Breast epithelium (tissue), 4 donors: Measurements from ENCODE around the gene PTGR2. TPM values are rescaled to one million over a fixed set of nuclear protein-coding genes. Genes with fewer than 3 reads are reported as not detected.
A peak's percentile ranks its signal among the peaks of the same experiment; 100 is the strongest.
"Not testable (repeated sequence)": the region's sequence is repeated elsewhere in the genome, so short reads cannot be mapped to it uniquely, and the experiment has no call there.

Experiments used
- DNase-seq, 2 donors: peaks; one replicate each; pipeline ENCODE4 v3.0.0-alpha.2; 2019; ENCODE audit warnings: low spot score in 2 of 2
- H3K27ac ChIP-seq, 2 donors: fragments of 200-600 bp; sonication (generic) in 1 of 2; one replicate each; pipeline ENCODE4 v1.5.1; 2016 to 2019; ENCODE audit warnings: mild to moderate bottlenecking in 1 of 2
- H3K27me3 ChIP-seq, 2 donors: fragments of 200-600 bp; sonication (generic) in 1 of 2; one replicate each; pipeline versions ENCODE4 v1.5.1 to v1.6.0; 2017 to 2019; ENCODE audit warnings: control low read depth in 1 of 2, mild to moderate bottlenecking in 1 of 2
- H3K36me3 ChIP-seq: fragments of 200-600 bp; one replicate; pipeline ENCODE4 v1.5.1; 2019
- H3K4me1 ChIP-seq, 2 donors: fragments of 200-600 bp; sonication (generic); one replicate each; pipeline ENCODE4 v1.5.1; 2016 to 2019; ENCODE audit warnings: control low read depth in 1 of 2
- H3K4me3 ChIP-seq, 3 donors: fragments of 200-600 bp; sonication (generic); 1 replicate in 2 of 3; 2 replicates in 1 of 3; pipeline ENCODE4 v1.5.1; 2016 to 2019; ENCODE audit warnings: mild to moderate bottlenecking in 3 of 3, moderate library complexity in 2 of 3
- H3K9me3 ChIP-seq, 2 donors: fragments of 200-600 bp; sonication (generic) in 1 of 2; one replicate each; pipeline ENCODE4 v1.5.1; 2016 to 2019; ENCODE audit warnings: control low read depth in 1 of 2
- POLR2A ChIP-seq: fragments of 450-650 bp; IDR thresholded peaks from one replicate; pipeline ENCODE4 v1.6.1; 2016; ENCODE audit warnings: antibody characterized with exemption, mild to moderate bottlenecking, moderate library complexity
- POLR2AphosphoS5 ChIP-seq, 3 donors: sonication (generic); formaldehyde crosslinking; IDR thresholded peaks; one replicate each; pipeline ENCODE4 v1.6.1; 2017; ENCODE audit warnings: antibody characterized with exemption in 3 of 3
- intact Hi-C: fragments of 100-400 bp; cut with DNase I; formaldehyde crosslinking; loops from one replicate; pipeline ENCODE4 v1.15.1; 2023; ENCODE audit warnings: low total_unique reads
- total RNA-seq, 3 donors: library from RNA; depleted of rRNA; stranded (reverse); fragments of >200 nt; gene quantifications; one replicate each; pipeline ENCODE4 v1.1.0, GENCODE V29; 2016
- TF ChIP-seq, protein P1 (sequence below), 3 donors: fragments of 450-650 bp; IDR thresholded peaks; one replicate each; pipeline ENCODE4 v1.5.1; 2016 to 2017; ENCODE audit warnings: antibody characterized with exemption in 3 of 3, mild to moderate bottlenecking in 3 of 3, moderate library complexity in 3 of 3

PTGR2 gene
- total RNA-seq, 3 donors from 2014 or later = 11.5 to 14.6 (median 12.3) TPM

- no peaks in the 10 kb centered on the region for H3K36me3 ChIP-seq
- no peak for DNase-seq
- H3K27me3 ChIP-seq = no peaks in the 10 kb centered on the region
- H3K4me3 ChIP-seq = no peak overlapping the region
- intact Hi-C loops = no loop called here
- no peaks in the 10 kb centered on the region for H3K4me1 ChIP-seq
- no peak overlapping the region for H3K27ac ChIP-seq
- TF ChIP-seq, protein P1, sequence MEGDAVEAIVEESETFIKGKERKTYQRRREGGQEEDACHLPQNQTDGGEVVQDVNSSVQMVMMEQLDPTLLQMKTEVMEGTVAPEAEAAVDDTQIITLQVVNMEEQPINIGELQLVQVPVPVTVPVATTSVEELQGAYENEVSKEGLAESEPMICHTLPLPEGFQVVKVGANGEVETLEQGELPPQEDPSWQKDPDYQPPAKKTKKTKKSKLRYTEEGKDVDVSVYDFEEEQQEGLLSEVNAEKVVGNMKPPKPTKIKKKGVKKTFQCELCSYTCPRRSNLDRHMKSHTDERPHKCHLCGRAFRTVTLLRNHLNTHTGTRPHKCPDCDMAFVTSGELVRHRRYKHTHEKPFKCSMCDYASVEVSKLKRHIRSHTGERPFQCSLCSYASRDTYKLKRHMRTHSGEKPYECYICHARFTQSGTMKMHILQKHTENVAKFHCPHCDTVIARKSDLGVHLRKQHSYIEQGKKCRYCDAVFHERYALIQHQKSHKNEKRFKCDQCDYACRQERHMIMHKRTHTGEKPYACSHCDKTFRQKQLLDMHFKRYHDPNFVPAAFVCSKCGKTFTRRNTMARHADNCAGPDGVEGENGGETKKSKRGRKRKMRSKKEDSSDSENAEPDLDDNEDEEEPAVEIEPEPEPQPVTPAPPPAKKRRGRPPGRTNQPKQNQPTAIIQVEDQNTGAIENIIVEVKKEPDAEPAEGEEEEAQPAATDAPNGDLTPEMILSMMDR (IDR thresholded peaks at IDR 0.05) = no peak
- no peak for TF ChIP-seq POLR2A
- TF ChIP-seq POLR2AphosphoS5 (IDR thresholded peaks at IDR 0.05) = no peak
- H3K9me3 ChIP-seq = no peaks in the 10 kb centered on the region
Measured at GRCh38 chr14:73824536-73824935, 27.1 kb upstream of the PTGR2 start.

GRCh38 chr14:73825551-73826188, 26.0 kb upstream of the PTGR2 start:
- H3K4me3 ChIP-seq = no peak overlapping the region
- H3K9me3 ChIP-seq = no peaks in the 10 kb centered on the region
- no peaks in the 10 kb centered on the region for H3K27me3 ChIP-seq
- no peak for TF ChIP-seq POLR2A
- peak; percentile 62 to 89 (median 81) for TF ChIP-seq POLR2AphosphoS5 (IDR thresholded peaks at IDR 0.05)
- TF ChIP-seq, protein P1 (IDR thresholded peaks at IDR 0.05) = peak; percentile 69 to 88 (median 84)
- no peaks in the 10 kb centered on the region for H3K4me1 ChIP-seq
- H3K36me3 ChIP-seq = no peaks in the 10 kb centered on the region
- H3K27ac ChIP-seq = no peak overlapping the region
- DNase-seq = peak; percentile 80 to 93
- intact Hi-C loops = no loop called here

GRCh38 chr14:73827190-73827589, 24.4 kb upstream of the PTGR2 start:
- DNase-seq, H3K4me1 ChIP-seq, intact Hi-C loops: not testable (repeated sequence)

DNA sequence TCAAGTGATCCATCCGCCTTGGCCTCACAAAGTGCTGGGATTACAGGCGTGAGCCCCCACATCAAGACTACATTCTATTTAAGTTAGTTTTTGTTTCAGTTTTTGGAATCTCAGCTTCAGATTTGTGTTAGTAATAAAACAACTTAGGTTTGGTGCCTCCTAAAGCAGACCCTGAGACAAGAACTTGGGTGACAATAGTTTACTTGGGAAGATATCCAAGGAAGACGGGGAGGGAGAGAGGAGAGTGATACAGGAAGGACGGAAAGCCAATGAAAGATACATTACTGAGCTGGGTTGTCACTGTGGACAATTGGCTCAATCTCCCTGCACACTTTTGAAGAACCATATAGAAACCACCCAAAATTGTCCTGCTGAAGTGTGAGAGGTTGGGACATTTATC, 22.6 kb upstream of the PTGR2 start:
- Histone ChIP-seq H3K36me3 (no peaks in the 10 kb centered on the region), H3K4me1 (peaks cover 0 to 7% of the 10 kb centered on the region in 2 donors), H3K9me3 (no peaks in the 10 kb centered on the region), H3K27ac (peak overlapping the region in 1 of 2 donors; percentile 63), H3K27me3 (no peaks in the 10 kb centered on the region), H3K4me3 (no peak overlapping the region)
- intact Hi-C loops = no loop called here
- DNase-seq = no peak
- TF ChIP-seq, protein P1 (IDR thresholded peaks at IDR 0.05) = no peak
- TF ChIP-seq POLR2AphosphoS5 (IDR thresholded peaks at IDR 0.05) (no peak), POLR2A (no peak)

More at GRCh38 chr14:73827190-73827589, 24.4 kb upstream of the PTGR2 start:
- H3K27me3 ChIP-seq, H3K4me3 ChIP-seq, H3K9me3 ChIP-seq, H3K36me3 ChIP-seq, H3K27ac ChIP-seq: not testable (repeated sequence)

DNA sequence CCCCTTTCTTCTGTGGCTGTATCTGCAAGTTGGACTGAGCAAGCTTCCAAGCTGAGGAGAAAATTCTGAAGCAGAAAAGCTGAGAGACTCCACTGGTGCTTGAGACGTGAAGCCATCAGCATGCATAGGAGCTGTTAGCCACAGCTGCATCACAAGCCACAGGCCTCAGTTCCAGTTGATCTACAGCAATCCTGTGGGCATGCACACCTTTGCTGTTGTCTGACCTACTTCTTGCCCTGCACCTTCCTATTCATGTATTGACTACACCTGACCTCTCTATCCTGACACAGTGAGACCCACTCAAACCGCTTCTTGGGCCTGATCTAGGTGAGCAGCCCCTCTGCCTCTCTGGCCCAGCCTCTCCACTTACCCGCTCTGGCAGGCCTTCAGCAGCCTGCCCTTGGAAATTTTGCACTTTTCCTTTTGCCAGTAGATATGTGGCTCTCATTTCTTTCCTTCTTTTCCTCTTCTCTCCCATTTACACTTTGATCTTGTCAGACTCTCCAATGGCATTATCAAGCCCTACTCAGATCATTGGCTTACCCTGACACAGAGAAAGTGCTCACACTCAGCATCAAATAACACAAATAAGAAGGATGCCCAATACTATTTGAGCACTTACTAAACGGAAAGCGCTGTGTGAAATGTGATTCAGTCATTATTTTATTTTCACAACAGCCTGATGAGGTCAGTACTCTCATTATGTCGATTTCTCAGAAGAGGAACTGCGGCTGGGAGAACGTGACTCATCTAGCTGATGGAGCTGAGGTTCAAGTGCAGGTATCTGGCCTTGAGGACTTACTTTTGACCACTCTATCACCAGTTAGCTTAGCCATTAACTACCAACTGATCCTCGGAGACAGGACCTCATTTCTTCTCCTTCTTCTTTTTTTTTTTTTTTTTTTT, 21.9 kb upstream of the PTGR2 start:
- Histone ChIP-seq H3K36me3 (no peaks in the 10 kb centered on the region), H3K27me3 (no peaks in the 10 kb centered on the region), H3K9me3 (no peaks in the 10 kb centered on the region), H3K4me3 (no peak overlapping the region), H3K4me1 (peaks cover 0 to 7% of the 10 kb centered on the region in 2 donors), H3K27ac (peak overlapping the region in 1 of 2 donors; percentile 63)
- no peak for DNase-seq
- no peak for TF ChIP-seq POLR2AphosphoS5 (IDR thresholded peaks at IDR 0.05)
- TF ChIP-seq, protein P1 (IDR thresholded peaks at IDR 0.05) = no peak
- no peak for TF ChIP-seq POLR2A
- intact Hi-C loops = no loop called here
